Stromal cell of bone marrow (primary cell): ENCODE results near the gene CDC37.
"Not testable (repeated sequence)": the region's sequence is repeated elsewhere in the genome, so short reads cannot be mapped to it uniquely, and the experiment has no call there.

ENCODE experiments used
- DNase-seq: peaks from one replicate; pipeline ENCODE4 v3.0.0-alpha.2; 2012; ENCODE audit warnings: low read depth

The CDC37 gene

DNA sequence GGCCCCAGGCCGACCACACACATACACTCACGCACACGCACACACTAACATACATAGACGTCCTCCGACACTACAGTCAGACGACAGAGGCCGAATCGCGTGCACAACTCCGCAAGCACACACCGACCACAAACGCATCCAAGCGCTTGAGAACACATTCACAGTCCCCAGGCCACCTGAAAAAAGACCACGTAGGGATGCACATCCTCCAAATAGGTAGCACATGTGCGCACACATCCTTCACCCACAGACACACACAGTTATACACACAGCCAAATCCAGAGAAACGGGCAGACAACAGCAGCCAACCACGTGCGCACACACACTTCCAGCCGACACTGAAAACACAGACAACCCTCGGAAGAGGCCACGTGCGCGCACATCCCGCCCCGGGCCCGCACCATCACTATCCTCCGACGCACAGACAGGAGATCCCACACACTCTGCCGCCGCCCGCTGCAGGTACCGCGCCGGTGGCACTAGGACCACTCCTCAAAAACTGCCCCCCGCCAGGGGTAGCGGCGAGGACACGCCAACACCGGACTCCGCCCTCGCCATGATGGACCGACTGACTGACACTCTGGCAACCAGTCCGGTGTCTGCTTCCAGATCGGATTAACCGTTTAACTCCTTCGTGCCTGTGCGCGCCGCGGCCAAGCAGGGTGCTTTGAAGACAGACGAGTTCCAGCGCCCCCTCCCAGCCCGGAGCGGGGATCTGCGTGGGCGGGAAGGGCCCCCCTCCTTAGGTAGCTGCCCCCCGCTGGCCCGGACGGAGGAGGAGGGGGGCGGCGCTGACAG, 16.5 kb upstream of the CDC37 start:
- DNase-seq = no peak

DNA sequence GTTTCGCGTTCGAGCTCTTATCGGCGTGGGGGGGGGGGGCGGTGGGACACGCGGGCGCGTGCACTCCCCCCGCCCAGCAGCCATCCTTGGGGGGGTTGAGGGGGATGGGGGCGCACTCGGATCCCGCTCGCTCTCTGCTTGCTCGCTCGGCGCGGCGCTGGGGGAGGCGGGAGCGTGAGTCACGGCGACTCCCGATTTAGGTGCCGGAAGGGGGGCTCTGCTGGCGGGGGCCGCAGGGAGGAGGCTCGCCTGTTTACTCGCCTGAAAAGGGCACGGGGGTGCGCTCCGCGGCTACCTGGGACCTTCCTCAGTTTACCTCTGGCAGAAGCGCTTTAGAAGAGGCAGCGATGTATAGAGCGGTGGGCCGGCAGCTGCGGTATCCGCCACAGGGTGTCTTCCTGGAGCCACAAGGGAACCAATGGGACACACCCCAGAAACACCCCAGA, 15.9 kb upstream of the CDC37 start:
- DNase-seq = no peak

DNA sequence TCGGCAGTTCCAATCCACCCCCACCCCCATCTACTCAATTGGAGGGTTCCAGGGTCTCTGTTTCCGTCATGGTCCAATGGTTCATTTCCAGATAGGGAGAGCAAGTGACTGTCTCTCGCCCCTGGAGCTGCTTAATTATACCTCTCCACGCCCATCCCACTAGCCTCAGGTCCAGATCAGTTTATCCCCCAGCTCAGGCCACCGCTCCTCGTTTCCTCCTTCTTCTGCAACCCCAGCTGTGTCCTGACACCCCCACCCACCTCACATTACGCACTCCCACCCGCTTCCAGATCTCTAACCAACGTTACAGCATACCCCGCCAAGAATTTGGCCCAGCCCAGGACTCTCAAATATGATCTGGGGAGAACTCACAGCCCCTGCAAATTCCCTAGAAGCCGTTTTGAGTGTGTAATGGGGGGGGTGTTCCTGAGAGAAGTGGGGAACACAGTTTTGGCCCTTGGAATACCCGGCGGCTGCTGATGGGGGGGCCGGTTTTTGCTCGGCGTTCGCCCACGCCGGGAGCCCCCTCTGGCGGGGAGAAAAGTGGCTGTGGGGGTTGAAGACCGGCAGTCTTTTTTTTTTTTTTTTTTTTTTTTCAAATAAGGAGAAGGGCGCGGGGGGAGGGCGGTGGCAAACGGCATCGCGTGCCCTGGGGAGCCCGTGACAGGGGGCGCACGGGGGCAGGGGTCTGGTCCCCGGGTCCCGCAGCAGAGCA, 15.3 kb upstream of the CDC37 start:
- DNase-seq = no peak

DNA sequence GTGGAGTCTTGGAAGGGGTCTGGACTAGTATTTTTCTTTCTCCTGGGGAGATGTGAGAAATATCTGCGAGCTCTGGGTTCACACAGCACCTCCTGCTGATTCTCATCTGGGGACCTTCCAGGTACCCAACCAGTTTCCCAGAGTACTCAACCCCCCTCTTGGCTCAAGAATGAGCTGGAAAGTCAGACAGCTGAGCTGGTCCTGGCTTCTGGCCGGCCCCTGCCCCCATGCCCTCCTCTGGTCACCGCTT, 14.8 kb upstream of the CDC37 start:
- DNase-seq = no peak

DNA sequence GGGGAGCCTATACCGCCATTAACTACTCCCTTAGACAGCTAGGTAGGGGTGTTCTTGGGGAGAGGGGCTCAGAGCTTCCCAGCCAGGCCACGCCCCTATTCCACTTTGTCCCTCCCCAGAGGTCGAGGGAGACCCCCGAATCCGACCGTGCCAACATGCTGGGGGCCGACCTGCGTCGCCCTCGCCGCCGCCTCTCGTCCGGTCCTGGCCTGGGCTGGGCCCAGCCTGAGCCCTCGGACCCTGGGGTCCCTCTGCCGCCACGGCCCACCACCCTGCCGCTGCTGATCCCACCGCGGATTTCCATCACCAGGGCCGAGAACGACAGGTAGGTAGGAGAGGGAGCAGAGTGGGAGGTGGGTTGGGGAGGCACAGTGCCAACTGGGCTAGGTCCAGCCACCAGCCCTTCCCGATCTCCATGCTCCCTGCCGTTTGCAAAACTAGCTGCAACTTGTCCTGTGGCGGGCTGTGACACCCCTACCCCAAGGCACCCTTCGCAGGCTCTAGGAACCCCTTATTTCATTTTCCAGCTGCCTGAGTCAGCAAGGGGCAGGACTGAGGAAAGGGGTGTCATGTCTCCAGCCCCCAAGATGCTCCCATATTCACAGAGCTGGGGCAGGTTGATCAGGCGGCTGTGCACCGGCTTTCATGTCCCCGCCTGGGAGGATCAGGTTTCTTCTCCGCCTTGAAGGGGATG, 14.3 kb upstream of the CDC37 start:
- no peak for DNase-seq

DNA sequence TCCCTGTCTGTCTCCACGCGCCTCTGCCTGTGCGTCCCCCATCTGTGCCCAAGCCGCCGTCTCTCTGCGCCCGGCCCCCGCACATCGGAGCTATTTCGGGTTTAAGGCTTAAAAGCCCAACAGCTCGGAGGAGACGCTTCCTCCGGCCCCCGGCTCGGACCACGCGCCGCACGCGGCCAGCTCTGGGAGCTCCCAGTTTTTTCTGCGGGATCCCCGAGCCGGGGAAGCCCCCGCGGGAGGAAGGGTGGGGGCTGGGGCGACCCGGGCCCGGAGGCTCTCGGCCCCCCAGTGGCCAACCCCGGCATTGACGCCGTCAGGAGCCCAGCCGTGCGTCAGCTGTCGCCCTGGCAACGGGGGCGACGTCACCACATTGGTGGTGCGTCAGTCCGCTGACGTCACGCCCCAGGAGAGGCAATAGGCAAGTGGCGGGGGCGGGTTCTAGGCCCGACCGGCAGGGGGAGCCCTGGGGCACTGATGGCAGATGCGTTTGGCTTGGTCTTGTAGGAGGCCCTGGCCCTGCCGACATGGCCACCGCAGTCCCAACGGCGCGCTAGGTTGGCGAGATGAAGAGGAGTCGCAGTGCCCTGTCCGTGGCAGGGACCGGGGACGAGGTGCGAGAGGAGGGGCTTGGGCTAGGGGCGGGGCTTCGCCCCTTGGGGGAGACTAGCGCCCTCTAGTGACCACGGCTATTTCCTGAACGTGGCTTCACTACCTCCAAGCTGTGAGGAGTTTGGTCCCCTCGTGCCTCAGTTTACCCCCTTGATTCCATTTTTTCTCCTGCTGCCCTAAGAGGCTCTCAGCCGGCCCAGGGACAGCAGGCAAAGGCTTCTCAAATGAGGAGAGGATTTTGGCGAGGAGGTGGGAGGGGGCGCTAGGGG, 13.3 kb upstream of the CDC37 start:
- DNase-seq = peak; percentile 69

DNA sequence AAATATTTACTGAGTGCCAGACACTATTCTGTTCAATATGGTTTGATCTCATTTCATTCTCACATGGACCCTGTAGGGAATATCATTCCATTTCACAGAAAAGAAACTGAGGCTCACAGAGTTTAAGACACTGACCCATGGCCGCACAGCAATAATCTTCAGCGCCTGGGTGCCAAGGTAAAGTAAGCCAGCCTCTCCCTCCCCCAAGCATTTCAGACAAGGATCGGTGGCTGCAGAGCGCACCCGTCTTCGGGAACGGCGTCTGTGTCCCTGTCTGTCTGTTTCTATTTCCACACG, 12.7 kb upstream of the CDC37 start:
- DNase-seq = no peak

DNA sequence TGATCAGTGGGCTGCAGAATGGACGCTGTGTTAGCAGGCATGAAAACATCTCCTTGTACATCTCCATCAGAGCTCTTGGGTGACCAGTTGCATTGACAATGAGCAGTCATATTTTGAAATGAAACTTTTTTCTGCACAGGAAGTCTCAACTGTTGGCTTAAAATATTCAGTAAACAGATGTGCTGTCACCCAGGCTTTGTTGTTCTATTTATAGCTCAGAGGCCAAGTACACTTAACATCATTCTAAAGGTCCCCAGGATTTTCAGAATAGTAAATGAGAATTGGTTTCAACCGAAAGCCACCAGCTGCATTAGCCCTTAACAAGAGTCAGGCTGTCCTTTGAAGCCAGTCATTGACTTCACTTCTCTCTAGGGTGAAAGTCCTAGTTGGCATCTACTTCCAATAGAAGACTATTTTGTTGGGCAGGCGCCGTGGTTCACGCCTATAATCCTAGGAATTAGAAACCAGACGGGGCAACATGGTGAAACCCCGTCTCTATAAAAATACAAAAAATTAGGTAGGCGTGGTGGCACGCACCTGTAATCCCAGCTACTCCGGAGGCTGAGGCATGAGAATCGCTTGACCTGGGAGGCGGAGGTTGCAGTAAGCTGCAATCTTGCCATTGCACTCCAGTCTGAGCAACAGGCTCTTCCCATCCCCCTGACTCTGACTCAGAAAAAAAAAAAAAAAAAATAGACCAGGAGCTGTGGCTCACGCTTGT, 9.1 kb upstream of the CDC37 start:
- no peak for DNase-seq

DNA sequence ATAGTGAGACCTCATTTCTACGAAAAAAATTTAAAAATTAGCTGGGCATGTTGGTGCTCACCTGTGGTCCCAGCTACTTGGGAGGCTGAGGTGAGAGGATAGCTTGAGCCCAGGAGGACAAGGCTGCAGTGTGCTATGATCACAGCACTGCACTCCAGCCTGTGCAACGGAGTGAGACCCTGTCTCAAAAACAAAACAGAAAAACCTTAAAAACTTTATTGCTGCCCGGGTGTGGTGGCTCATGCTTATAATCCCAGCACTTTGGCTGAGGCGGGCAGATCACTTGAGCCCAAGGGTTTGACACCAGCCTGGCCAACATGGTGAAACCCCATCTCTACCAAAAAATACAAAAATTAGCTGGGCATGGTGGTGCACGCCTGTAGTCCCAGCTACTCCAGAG, 7.9 kb upstream of the CDC37 start:
- DNase-seq = not testable (repeated sequence)

DNA sequence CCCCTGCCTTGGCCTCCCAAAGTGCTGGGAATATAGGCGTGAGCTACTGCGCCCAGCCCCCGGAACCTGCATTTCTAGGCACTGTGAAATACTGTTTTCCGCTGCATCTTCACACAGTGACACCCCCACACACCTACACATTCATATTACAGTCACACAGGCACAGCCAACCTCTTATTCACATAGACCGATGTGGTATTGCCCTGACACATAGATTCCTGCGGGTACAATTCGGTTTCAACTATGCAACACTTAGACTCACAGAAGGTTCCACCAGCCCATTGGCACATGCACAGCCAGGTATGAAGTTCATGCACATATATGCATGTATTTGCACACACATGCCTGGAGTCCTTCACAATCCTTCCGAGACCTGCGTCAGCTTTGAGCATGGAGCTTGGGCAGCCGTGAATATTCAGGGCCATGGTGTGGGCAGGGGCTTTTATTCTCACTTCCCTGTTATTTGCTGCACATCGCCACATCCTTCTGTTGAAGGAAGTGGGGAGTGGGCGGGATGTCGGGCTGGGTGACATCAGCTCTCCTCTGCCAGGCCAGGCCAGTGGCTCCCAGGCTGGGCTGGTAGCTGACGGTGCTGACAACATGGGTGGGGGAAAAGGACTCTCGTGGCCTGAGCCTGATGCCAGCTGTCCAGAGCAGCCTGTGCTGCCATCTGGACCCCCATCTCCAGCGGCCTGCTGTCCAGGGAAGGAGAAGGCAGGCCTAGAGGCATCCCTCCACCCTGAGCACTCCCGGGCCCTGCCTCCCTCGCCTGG, 5.4 kb upstream of the CDC37 start:
- DNase-seq = no peak

DNA sequence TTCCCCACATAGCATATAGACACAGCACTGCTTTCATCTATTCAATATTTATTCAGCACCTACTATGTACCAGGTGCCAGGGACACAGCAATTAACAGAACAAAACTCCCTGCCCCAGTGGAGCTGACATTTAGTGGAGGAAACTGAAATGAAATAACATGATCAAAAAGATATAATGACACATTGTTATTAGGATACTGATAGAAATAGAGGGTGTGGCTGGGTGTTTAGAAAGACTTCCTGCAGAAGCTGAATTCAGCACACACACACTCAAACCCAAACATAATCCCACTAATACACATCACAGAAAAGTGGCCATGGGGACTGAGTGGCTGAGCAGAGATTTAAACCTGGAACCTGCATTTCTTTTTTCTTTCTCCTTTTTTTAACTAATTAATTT, 3.8 kb upstream of the CDC37 start:
- no peak for DNase-seq

DNA sequence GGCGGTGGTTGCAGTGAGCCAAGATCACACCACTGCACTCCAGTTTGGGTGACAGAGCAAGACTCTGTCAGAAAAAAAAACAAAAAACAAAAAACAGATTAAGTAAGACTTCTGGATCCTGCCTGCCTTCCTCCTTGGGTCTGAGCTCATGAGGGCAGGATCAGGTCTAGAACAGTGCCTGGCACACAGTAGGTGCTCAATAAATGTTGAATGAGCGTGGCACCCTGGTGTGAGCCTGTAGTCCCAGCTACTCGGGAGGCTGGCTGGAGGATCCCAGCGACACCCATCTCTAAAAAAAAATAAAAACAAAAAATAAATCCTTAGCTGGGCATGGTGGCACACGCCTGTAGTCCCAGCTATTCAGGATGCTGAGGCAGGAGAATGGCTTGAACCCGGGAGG, 2.8 kb upstream of the CDC37 start:
- DNase-seq = no peak

DNA sequence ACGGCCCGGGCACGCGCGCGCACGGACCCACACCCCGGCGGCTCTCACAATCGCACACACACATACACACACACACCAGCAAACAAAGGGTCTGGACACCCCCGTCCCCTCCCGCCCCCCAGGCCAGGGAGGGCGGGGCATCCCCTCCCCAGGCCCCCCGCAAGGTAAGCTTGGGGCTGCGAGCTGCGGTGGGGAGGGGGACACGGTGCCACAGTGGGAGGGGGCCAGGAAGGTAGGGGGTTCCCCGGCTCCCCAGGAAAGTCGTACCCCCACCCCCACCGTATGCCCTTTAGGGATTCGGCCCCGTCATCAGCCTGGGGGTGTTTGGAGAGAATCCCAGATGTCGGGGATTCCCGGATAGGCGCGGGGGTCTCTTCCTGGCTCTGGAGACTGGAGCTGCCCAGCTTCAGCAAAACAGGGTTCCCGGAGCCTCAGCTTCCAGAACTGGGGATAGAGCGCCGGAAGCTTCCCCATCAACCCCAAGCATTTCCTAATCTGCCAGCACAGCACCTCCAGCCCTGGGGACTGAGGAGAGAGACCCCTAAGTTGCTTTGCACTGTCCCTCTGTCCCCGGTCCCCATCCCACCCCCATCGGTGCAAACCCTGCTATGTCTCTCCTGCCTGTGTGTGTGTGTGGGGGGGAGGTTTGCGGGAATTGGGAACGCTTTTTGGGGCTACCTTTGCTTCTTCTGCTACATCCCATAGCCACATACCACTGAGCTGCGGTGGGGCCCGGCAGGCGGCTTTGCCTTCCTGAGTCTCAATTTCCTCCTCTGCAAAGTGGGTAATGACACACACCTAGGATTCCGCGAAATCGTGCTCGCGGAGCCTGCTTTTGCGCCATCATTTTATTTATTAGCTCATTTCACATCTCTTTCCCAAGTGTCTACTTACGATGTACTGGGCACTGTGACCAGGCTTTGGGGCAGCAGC, 1.8 kb upstream of the CDC37 start:
- DNase-seq = no peak

DNA sequence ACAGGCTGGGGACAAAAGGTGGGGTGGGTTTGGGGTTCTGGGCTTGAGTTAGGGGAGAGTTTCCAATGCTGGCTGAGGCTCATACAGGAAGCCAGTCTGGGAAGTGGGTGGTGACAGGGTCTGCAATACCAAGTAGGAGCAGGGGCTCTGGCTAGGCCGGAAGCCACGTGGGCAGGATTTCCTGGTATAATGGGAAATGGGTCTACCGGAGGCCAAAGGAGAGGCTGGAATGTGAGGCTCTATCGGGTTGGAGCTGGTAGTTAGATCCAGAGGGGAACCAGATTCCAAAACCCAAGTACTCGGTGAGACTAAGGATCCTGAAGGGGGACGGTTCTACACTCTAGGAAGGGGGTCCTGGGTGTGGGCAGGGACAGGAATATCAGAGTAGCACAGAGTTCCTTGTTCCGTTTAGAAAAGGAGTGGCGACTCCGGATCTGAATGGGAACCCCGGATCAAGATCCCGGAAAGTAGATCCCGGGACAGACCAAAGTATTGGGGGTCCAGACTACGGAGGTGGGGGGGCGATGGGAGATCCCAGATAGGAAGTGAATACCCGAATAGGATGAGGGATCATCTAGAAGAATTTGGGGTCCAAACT, 802 bp downstream of the CDC37 start:
- DNase-seq = no peak

DNA sequence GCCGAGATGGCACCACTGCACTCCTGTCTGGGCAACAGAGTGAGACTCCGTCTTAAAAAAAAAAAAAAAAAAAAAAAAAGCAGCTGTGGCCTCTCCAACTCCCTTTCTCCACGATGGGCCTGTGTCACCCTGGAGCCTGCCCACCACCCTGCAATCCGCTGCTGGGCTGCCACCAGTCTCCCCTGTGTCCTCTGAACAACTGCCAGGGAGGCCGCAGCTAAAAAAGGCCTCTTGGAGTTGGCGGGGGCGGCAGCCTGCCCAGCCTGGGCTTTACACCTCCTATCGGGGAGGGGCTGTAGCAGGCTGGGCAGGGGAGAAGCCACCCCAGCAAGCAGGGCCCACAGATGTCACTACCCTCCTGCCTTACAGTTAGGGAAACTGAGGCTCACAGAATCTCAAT, 3.5 kb downstream of the CDC37 start:
- no peak for DNase-seq

DNA sequence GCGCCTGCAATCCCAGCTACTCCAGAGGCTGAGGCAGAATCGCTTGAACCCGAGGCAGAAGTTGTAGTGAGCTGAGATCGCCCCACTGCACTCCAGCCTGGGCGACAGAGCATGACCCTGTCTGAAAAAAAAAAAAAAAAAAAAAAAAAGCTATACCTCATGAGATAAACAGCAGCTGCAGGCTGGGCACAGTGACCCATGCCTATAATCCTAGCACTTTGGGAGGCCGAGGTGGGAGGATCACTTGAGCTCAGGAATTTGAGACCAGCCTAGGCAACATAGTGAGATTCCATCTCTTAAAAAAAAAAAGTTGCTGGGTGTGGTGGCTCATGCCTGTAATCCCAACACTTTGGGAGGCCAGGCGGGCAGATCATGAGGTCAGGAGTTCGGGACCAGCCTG, 4.0 kb downstream of the CDC37 start:
- DNase-seq = not testable (repeated sequence)

DNA sequence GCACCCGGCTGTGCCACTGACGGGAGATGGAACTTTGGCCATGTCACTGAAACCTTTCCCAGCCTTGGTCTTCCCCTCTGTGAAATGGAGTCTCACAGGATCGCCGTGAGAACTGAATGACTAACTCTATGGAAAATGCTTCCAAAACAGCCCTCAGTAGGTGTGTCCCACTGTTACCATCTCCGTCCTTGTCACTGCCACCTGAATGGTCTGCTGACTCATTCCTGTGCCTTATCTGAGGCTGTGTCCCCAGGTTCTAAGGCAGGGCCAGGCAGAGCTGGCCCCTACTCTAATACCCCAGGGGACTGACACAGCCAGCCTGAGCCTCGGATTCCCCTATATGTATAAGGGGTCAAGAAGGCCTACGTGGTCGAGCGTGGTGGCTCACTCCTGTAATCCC, 4.5 kb downstream of the CDC37 start:
- DNase-seq = no peak

DNA sequence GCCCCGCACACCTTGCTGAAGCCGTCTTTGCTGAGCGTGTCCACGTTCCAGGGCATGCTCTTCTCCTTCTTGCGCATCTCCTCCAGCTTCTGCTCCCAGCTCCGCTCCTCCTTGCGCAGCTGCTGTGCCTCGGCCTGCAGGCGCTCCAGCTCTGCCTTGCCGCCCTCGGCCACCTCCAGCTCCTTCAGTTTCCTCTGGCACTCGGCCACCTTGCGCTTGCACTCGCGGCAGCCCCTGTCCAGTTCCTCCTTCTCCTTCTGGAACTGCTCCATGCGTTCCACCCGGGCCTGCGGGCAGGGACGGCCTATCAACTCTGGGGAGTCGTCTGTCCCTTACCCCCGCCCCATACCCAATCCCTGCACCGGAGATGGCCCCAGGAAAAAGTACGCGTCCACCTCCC, 7.4 kb downstream of the CDC37 start:
- DNase-seq = no peak

DNA sequence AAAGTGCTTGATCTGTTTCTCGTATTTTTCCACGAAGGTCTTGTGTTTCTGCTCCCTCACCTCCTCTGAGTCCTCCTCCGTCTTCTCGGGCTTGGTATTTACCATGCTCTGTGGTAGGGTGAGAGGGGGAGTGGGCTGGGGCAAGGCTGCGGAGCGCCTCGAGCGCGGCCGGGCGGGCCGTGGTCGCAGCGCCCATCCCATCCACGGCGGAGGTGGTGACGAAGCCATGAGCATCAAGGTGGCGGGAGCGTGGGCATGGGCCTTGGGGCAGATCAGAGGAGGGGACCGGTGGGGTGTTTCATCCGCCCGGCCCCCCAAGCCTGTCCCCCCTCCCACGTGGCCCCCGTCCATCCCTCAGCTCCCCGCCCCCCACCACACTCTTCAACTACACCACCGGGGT, 7.9 kb downstream of the CDC37 start:
- DNase-seq = no peak

DNA sequence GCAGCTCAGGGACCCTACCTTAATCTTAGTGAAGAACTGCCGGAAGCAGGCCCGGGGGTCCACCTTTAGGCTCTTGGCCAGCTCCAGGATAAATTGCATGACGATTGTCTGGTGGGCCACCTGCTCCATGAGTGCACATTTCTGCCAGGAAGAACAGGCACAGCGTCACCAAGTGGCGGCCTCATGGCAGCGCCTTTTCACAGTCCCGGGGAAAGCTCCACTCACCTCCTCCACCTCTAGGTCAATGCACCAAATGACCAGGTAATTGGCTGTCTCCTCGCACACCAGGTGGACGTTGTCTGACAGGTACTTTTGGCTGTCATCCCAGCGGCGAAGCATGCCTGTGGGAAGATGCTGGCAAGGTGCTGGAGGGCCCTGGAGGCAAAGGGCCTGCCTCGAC, 8.3 kb downstream of the CDC37 start:
- DNase-seq = no peak
